Gastrocnemius medialis (tissue), 4 donors: Measurements from ENCODE around the gene GIT2.

ENCODE experiments used
- POLR2A ChIP-seq, 2 donors: fragments of 450-650 bp; IDR thresholded peaks; one replicate each; pipeline ENCODE4 v1.6.1; 2017; ENCODE audit warnings: antibody characterized with exemption in 2 of 2, mild to moderate bottlenecking in 2 of 2, moderate library complexity in 2 of 2
- TF ChIP-seq, protein P1 (sequence below), 5 experiments: fragments of 450-650 bp in 3 of 5; fragments of 200-600 bp in 2 of 5; sonication (generic) in 2 of 5; IDR thresholded peaks in 4 of 5; conservative IDR thresholded peaks in 1 of 5; 1 replicate in 4 of 5; 2 replicates in 1 of 5; pipeline ENCODE4 v1.5.1; 2016 to 2019; ENCODE audit warnings: antibody characterized with exemption in 5 of 5, mild to moderate bottlenecking in 3 of 5, moderate library complexity in 3 of 5

DNA sequence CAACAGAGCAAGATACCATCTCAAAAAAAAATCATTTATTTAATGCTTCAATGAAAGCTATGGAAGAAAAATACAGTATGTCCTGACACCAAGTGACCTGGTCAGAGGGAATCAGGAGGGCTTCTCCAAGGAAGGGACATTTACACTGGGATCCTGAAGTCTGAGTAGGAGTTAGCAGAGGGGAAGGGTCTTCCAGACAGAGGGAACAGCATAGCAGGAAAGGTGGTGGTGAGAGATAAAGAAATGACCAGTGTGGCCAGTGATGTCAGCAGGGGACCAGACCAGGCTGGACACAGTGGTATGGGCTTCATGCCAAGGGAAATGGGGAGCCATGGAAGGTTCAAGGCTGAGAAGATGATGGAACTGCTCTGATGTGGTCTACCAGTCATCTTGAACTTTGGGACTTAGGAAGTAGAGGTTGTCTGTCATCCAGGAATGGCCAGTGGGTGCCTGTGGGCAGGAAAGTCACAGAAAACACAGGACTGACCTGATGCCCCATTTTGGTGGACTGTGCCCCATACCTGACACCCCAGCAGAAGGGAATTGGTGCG lies 103.9 kb downstream of the GIT2 start:
- TF ChIP-seq, protein P1, sequence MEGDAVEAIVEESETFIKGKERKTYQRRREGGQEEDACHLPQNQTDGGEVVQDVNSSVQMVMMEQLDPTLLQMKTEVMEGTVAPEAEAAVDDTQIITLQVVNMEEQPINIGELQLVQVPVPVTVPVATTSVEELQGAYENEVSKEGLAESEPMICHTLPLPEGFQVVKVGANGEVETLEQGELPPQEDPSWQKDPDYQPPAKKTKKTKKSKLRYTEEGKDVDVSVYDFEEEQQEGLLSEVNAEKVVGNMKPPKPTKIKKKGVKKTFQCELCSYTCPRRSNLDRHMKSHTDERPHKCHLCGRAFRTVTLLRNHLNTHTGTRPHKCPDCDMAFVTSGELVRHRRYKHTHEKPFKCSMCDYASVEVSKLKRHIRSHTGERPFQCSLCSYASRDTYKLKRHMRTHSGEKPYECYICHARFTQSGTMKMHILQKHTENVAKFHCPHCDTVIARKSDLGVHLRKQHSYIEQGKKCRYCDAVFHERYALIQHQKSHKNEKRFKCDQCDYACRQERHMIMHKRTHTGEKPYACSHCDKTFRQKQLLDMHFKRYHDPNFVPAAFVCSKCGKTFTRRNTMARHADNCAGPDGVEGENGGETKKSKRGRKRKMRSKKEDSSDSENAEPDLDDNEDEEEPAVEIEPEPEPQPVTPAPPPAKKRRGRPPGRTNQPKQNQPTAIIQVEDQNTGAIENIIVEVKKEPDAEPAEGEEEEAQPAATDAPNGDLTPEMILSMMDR (IDR thresholded peaks at IDR 0.05 in 4 of 5, conservative IDR thresholded peaks at IDR 0.05 in 1 of 5), result no peak
- TF ChIP-seq POLR2A (IDR thresholded peaks at IDR 0.05), result no peak
